LNCaP clone FGC (cell line): ENCODE data around the gene MAMDC2.

Experiments used
- DNase-seq: peaks from one replicate; pipeline ENCODE4 v3.0.0-alpha.2; 2011; ENCODE audit warnings: low read depth
- H3K4me3 ChIP-seq: 2 replicates; pipeline ENCODE4 v1.5.1; 2011; ENCODE audit warnings: mild to moderate bottlenecking, low read depth, low read length, control low read depth
- TF ChIP-seq, protein P1 (sequence below): IDR thresholded peaks from 2 replicates; pipeline ENCODE4 v1.5.1; 2012; ENCODE audit warnings: mild to moderate bottlenecking; ENCODE audit not compliant: control insufficient read depth, insufficient read depth; ENCODE audit errors: extremely low read depth

Gene MAMDC2

GRCh38 chr9:70053864-70054263 is 10.2 kb downstream of the MAMDC2 start:
- TF ChIP-seq, protein P1, sequence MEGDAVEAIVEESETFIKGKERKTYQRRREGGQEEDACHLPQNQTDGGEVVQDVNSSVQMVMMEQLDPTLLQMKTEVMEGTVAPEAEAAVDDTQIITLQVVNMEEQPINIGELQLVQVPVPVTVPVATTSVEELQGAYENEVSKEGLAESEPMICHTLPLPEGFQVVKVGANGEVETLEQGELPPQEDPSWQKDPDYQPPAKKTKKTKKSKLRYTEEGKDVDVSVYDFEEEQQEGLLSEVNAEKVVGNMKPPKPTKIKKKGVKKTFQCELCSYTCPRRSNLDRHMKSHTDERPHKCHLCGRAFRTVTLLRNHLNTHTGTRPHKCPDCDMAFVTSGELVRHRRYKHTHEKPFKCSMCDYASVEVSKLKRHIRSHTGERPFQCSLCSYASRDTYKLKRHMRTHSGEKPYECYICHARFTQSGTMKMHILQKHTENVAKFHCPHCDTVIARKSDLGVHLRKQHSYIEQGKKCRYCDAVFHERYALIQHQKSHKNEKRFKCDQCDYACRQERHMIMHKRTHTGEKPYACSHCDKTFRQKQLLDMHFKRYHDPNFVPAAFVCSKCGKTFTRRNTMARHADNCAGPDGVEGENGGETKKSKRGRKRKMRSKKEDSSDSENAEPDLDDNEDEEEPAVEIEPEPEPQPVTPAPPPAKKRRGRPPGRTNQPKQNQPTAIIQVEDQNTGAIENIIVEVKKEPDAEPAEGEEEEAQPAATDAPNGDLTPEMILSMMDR = no peak
- peak; percentile 99 for DNase-seq
- H3K4me3 ChIP-seq = no peak overlapping the region

DNA sequence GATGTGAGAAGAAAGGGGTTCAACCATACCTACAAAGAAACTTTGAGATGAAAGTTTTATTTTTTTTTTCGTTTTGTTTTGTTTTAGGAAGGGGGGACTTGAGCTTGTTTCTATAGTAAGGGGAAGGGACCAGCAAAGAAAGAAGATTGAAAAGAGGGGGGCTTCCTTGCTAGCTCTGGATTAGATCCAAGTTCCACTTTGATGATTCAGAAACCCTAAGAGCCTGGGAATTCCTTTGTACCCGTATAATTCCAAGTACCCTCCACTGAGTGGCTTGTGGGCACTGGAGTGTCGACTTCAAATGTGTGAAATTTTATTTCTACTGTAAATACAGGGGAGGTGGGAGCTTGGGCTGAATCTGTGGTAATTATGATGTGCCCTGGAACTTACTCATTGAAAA is 10.9 kb downstream of the MAMDC2 start:
- no peak for DNase-seq
- TF ChIP-seq, protein P1 = no peak
- no peak overlapping the region for H3K4me3 ChIP-seq

DNA sequence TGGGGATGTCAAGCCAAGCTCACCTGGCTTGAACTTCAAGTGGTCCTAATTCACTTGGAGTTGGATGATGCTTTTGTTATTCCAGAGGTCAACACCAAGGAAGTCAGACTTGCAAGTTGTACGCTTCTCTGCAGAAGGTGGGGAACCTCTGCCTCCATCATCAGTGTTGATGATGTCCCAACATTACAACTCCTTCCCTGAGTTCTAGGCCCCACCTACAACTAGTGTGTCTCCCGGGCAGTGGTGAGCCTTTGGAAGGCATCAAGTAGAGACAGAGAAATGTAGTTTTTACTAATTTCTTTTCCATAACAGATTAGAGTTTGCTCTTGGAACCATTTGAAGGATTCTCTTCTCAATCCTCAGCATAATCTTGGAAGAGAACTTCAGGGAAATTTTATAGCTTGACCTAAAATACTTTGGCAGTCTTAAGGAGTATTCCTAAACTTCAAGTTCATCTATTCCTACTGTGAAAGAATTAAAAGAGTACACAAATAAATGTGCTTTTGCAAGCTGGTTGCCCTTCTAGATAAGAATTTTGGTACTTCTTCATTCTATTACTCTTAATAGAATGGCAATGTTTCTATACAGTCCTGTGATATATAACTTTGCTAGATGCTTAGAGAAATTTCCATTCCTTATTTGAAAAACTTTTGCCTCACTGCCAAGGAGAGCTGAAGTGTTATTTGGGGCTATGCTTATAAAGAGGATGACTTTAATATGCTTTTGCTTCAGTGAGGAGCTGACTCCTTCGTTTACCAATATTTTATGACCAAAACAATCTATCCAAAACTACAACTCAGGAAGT is 12.0 kb downstream of the MAMDC2 start:
- no peak overlapping the region for H3K4me3 ChIP-seq
- TF ChIP-seq, protein P1 = no peak
- DNase-seq = no peak

DNA sequence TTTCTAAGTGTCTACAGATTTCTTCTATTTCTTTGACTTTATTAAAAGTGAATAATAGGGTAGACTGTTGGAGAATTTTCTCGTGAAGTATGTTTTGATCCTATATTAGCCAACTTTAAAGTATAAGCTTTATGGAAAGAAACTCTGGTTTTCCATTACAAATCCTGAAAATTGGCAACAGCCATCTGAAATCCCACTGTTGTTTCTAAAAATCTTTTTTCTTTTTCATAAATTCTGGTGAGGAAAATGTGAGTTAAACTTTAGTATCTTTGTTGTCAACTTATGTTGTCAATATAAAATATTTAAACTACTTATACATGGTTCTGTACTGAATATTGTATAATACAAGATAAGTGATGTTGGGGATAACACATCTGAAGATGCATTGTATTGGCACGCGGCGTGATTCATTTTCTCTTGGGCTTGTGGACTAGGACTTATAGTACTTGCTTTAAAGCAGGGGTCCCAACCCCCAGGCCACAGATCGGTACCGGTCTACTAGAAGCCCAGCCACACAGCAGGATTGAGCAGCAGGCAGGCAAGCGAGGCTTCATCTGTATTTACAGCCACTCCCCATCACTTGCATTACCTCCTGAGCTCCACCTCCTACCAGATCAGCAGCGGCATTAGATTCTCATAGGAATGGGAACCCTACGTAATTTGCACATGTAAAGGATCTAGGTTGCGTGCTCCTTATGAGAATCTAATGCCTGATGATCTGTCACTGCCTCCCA is 12.7 kb downstream of the MAMDC2 start:
- DNase-seq = no peak
- no peak overlapping the region for H3K4me3 ChIP-seq
- TF ChIP-seq, protein P1 = no peak

- TF ChIP-seq, protein P1 = no peak
- no peak for DNase-seq
- no peak overlapping the region for H3K4me3 ChIP-seq
Measured at GRCh38 chr9:70058569-70059116, 15.0 kb downstream of the MAMDC2 start.

DNA sequence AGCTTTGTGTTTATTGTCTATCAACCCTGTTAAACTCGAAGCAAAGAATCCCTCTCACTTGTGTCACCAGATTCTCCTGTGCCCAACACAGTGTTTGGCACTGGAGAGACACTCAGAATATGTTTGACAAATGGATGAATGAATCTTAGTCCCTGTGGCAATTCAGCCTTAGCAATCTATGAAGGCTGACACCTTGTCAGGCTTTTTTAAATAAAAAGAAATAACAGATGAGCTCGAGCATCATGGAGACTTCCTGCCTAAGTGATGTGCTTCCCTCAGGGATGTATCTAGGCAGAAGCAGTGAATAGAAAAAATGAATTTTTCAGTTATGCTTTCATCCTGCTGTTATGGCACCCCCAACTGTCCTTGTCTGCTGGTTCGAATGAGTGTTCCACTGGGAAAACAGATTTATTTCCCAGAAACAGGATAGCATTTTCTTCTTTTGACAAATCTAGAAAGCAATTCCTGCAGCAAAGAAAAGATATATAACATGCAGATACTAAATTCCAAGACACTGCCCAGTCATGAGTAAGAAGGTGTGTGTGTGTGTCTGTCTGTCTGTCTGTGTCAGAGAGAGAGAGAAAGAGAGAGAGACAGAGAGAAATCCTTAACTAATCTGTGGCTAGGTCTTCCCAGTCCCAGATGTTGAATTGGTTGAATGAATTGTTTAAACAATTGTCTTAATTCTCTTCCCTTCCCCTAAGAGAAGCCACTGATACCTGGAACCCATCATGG is 16.7 kb downstream of the MAMDC2 start:
- no peak overlapping the region for H3K4me3 ChIP-seq
- TF ChIP-seq, protein P1 = no peak
- no peak for DNase-seq
